ENCODE data around the gene TLE4.

TLE4 gene

GRCh38 chr9:79630521-79631403, 59.0 kb downstream of the TLE4 start:
- no peaks in the 10 kb centered on the region for H3K79me2 ChIP-seq
- TF ChIP-seq, protein P1, sequence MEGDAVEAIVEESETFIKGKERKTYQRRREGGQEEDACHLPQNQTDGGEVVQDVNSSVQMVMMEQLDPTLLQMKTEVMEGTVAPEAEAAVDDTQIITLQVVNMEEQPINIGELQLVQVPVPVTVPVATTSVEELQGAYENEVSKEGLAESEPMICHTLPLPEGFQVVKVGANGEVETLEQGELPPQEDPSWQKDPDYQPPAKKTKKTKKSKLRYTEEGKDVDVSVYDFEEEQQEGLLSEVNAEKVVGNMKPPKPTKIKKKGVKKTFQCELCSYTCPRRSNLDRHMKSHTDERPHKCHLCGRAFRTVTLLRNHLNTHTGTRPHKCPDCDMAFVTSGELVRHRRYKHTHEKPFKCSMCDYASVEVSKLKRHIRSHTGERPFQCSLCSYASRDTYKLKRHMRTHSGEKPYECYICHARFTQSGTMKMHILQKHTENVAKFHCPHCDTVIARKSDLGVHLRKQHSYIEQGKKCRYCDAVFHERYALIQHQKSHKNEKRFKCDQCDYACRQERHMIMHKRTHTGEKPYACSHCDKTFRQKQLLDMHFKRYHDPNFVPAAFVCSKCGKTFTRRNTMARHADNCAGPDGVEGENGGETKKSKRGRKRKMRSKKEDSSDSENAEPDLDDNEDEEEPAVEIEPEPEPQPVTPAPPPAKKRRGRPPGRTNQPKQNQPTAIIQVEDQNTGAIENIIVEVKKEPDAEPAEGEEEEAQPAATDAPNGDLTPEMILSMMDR (IDR thresholded peaks at IDR 0.05), result no peak
- no peak overlapping the region for H2AFZ ChIP-seq
- H3K9me3 ChIP-seq (ENCODE audit: control insufficient read depth, low read length), result no peaks in the 10 kb centered on the region
- H3K27ac ChIP-seq, result no peak overlapping the region
- H3K27me3 ChIP-seq (ENCODE audit: control insufficient read depth, insufficient read depth, low read length), result no peaks in the 10 kb centered on the region
- no peak overlapping the region for H3K4me2 ChIP-seq (ENCODE audit: low read length)
- H3K4me3 ChIP-seq (ENCODE audit: low read depth, low read length), result no peak overlapping the region
- H3K9ac ChIP-seq, result no peak overlapping the region
- no peaks in the 10 kb centered on the region for H3K36me3 ChIP-seq (ENCODE audit: control insufficient read depth, insufficient read depth, low read length)
- H3K4me1 ChIP-seq, result no peaks in the 10 kb centered on the region

GRCh38 chr9:79632060-79632459, 60.3 kb downstream of the TLE4 start:
- TF ChIP-seq, protein P1 (IDR thresholded peaks at IDR 0.05), result no peak
- no peaks in the 10 kb centered on the region for H3K9me3 ChIP-seq (ENCODE audit: control insufficient read depth, low read length)
- no peaks in the 10 kb centered on the region for H3K4me1 ChIP-seq
- H3K36me3 ChIP-seq (ENCODE audit: control insufficient read depth, insufficient read depth, low read length), result no peaks in the 10 kb centered on the region
- no peaks in the 10 kb centered on the region for H3K27me3 ChIP-seq (ENCODE audit: control insufficient read depth, insufficient read depth, low read length)
- H3K4me2 ChIP-seq (ENCODE audit: low read length), result no peak overlapping the region
- no peaks in the 10 kb centered on the region for H3K79me2 ChIP-seq
- H2AFZ ChIP-seq, result no peak overlapping the region
- no peak overlapping the region for H3K9ac ChIP-seq
- H3K4me3 ChIP-seq (ENCODE audit: low read depth, low read length), result no peak overlapping the region
- no peak overlapping the region for H3K27ac ChIP-seq

DNA sequence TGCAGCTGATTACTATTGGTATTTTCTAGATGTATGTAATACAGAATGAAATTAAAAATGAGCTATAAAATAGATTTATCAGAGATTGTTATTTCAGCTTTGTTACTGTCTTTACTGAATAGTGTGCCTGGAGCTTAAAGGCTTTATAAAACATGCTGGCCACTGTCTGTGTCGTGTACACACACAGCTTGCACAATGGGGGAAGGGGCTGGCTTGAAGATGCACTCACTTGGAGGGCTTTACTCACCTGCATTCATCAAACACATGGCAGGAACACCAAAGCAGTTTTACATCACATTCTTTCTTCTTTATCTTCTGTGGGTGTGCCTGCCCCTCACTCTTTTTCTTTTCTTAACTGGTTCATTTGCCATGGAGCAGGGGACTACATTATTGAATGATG, 60.9 kb downstream of the TLE4 start:
- TF ChIP-seq, protein P1 (IDR thresholded peaks at IDR 0.05), result no peak

GRCh38 chr9:79633558-79633957, 61.8 kb downstream of the TLE4 start:
- TF ChIP-seq, protein P1 (IDR thresholded peaks at IDR 0.05), result no peak
- Histone ChIP-seq H3K4me3 (ENCODE audit: low read depth, low read length) (no peak overlapping the region), H3K27ac (no peak overlapping the region), H2AFZ (no peak overlapping the region), H3K9ac (no peak overlapping the region), H3K9me3 (ENCODE audit: control insufficient read depth, low read length) (no peaks in the 10 kb centered on the region), H3K27me3 (ENCODE audit: control insufficient read depth, insufficient read depth, low read length) (no peaks in the 10 kb centered on the region), H3K4me1 (no peaks in the 10 kb centered on the region), H3K79me2 (no peaks in the 10 kb centered on the region), H3K36me3 (ENCODE audit: control insufficient read depth, insufficient read depth, low read length) (no peaks in the 10 kb centered on the region), H3K4me2 (ENCODE audit: low read length) (no peak overlapping the region)

More for the DNA sequence above, 60.9 kb downstream of the TLE4 start:
- Histone ChIP-seq H2AFZ (no peak overlapping the region), H3K4me1 (no peaks in the 10 kb centered on the region), H3K27ac (no peak overlapping the region), H3K9me3 (ENCODE audit: control insufficient read depth, low read length) (no peaks in the 10 kb centered on the region), H3K27me3 (ENCODE audit: control insufficient read depth, insufficient read depth, low read length) (no peaks in the 10 kb centered on the region), H3K36me3 (ENCODE audit: control insufficient read depth, insufficient read depth, low read length) (no peaks in the 10 kb centered on the region), H3K79me2 (no peaks in the 10 kb centered on the region), H3K9ac (no peak overlapping the region), H3K4me2 (ENCODE audit: low read length) (no peak overlapping the region), H3K4me3 (ENCODE audit: low read depth, low read length) (no peak overlapping the region)
